Endothelial cell of umbilical vein (primary cell): ENCODE results near the gene CHIC2. TPM values are rescaled to one million over a fixed set of nuclear protein-coding genes. Genes with fewer than 3 reads are reported as not detected.

Experiments used
- BruUV-seq: library from RNA; stranded (reverse); fragments of 400-500 nt; replicated peaks from 2 replicates; lab custom pipeline; 2021; lab: Mats Ljungman, UMichigan
- CTCF ChIA-PET: fragments of 300-600, 350-600 bp; sonication (Branson Sonifier 250); formaldehyde crosslinking; loops from one replicate; lab custom pipeline; 2021; ENCODE audit warnings: antibody characterized with exemption, inconsistent platforms; lab: Charles Lee
- POLR2A ChIA-PET: fragments of 300-600, 350-600 bp; sonication (Branson Sonifier 250); formaldehyde crosslinking; loops from one replicate; lab custom pipeline; 2021; ENCODE audit warnings: antibody characterized with exemption, inconsistent platforms; lab: Charles Lee
- DNase-seq: peaks from one replicate; pipeline ENCODE4 v3.0.0-alpha.2; 2011; ENCODE audit warnings: low read depth, low spot score
- FAIRE-seq: peaks from 2 replicates; lab custom pipeline; 2011; peaks lifted over from hg19 to GRCh38; lab: Jason Lieb, UNC
- H2AFZ ChIP-seq: 2 replicates; pipeline ENCODE4 v1.6.0; 2012; ENCODE audit warnings: low read depth, low read length, control low read depth, inconsistent platforms
- H3K27ac ChIP-seq: 2 replicates; pipeline ENCODE4 v1.5.1; 2011; ENCODE audit warnings: low read depth, mild to moderate bottlenecking, control low read depth, low read length, moderate library complexity; ENCODE audit not compliant: insufficient read depth
- H3K27me3 ChIP-seq, 2 experiments: 2 replicates each; pipeline versions ENCODE4 v1.6.0 to v1.6.1; 2011; ENCODE audit warnings: low read length in 2 of 2, mixed read lengths in 1 of 2; ENCODE audit not compliant: control insufficient read depth in 2 of 2, insufficient read depth in 2 of 2
- H3K36me3 ChIP-seq, 2 experiments: 2 replicates in 1 of 2; 3 replicates in 1 of 2; pipeline ENCODE4 v1.5.1; 2011; ENCODE audit warnings: low read length in 2 of 2, mild to moderate bottlenecking in 1 of 2, moderate library complexity in 1 of 2; ENCODE audit not compliant: control insufficient read depth in 2 of 2, insufficient read depth in 2 of 2; ENCODE audit errors: extremely low read depth in 1 of 2
- H3K4me1 ChIP-seq: 3 replicates; pipeline ENCODE4 v1.5.1; 2011; ENCODE audit warnings: mild to moderate bottlenecking, low read length; ENCODE audit not compliant: control insufficient read depth, insufficient read depth; ENCODE audit errors: extremely low read depth
- H3K4me2 ChIP-seq: 2 replicates; pipeline ENCODE4 v1.6.1; 2011; ENCODE audit warnings: low read length, control low read depth, mixed read lengths; ENCODE audit not compliant: insufficient read depth
- H3K4me3 ChIP-seq, 3 experiments: fragments of 200-600 bp in 1 of 3; sonication (generic), shearing (Covaris generic) in 1 of 3; replicated peaks in 1 of 3; 2 replicates each; pipeline ENCODE4 v1.5.1; 2011 to 2016; ENCODE audit warnings: control low read depth in 3 of 3, low read length in 3 of 3, mild to moderate bottlenecking in 2 of 3, inconsistent platforms in 1 of 3, low read depth in 1 of 3, moderate library complexity in 1 of 3; ENCODE audit not compliant: insufficient read depth in 1 of 3
- H3K79me2 ChIP-seq: 2 replicates; pipeline ENCODE4 v1.6.0; 2012; ENCODE audit warnings: low read length, inconsistent platforms; ENCODE audit not compliant: control insufficient read depth, insufficient read depth
- H3K9ac ChIP-seq: replicated peaks from 2 replicates; pipeline ENCODE3; 2011; ENCODE audit warnings: low read length, control low read depth; ENCODE audit not compliant: insufficient read depth; ENCODE audit errors: extremely low read depth
- H3K9me1 ChIP-seq: replicated peaks from 3 replicates; pipeline ENCODE4 v1.6.0; 2011; ENCODE audit warnings: mild to moderate bottlenecking, low read length; ENCODE audit not compliant: control insufficient read depth, insufficient read depth; ENCODE audit errors: extremely low read depth
- H3K9me3 ChIP-seq: replicated peaks from 2 replicates; pipeline ENCODE4 v1.5.1; 2012; ENCODE audit warnings: low read length, inconsistent platforms; ENCODE audit not compliant: control insufficient read depth, insufficient read depth
- H4K20me1 ChIP-seq: replicated peaks from 2 replicates; pipeline ENCODE3; 2011; ENCODE audit warnings: mild to moderate bottlenecking, low read length; ENCODE audit not compliant: control insufficient read depth, insufficient read depth; ENCODE audit errors: extremely low read depth
- CTCF ChIP-seq, 2 donors: IDR thresholded peaks; 1 replicate in 1 of 2; 2 replicates in 1 of 2; pipeline ENCODE4 v1.5.1; 2011; ENCODE audit warnings: low read length in 2 of 2, mild to moderate bottlenecking in 2 of 2, moderate library complexity in 2 of 2, control low read depth in 1 of 2, inconsistent platforms in 1 of 2, low read depth in 1 of 2; ENCODE audit not compliant: insufficient read depth in 1 of 2; ENCODE audit errors: extremely low read depth in 1 of 2
- EZH2 ChIP-seq: IDR thresholded peaks from 2 replicates; pipeline ENCODE4 v1.6.1; 2012; ENCODE audit warnings: borderline replicate concordance, low read depth, mild to moderate bottlenecking, moderate library complexity, low read length, inconsistent platforms; ENCODE audit not compliant: severe bottlenecking
- FOS ChIP-seq: IDR thresholded peaks from 2 replicates; pipeline ENCODE4 v1.6.1; 2011; ENCODE audit warnings: mild to moderate bottlenecking, low read length, moderate library complexity, borderline replicate concordance; ENCODE audit not compliant: insufficient read depth
- GATA2 ChIP-seq: IDR thresholded peaks from 2 replicates; pipeline ENCODE4 v1.7.0; 2011; ENCODE audit warnings: low read depth, mild to moderate bottlenecking, moderate library complexity, mixed read lengths, low read length; ENCODE audit not compliant: insufficient read length, insufficient read depth
- JUN ChIP-seq: IDR thresholded peaks from 2 replicates; pipeline ENCODE4 v1.6.1; 2011; ENCODE audit warnings: borderline replicate concordance, low read depth; ENCODE audit not compliant: insufficient read length, insufficient read depth
- MAX ChIP-seq: IDR thresholded peaks from 2 replicates; pipeline ENCODE4 v1.6.1; 2011; ENCODE audit not compliant: insufficient read depth, insufficient read length
- MYC ChIP-seq: IDR thresholded peaks from one replicate; pipeline ENCODE4 v1.6.1; 2011; ENCODE audit warnings: mild to moderate bottlenecking, low read depth, low read length
- POLR2A ChIP-seq: IDR thresholded peaks from 2 replicates; pipeline ENCODE4 v1.6.1; 2012; ENCODE audit warnings: low read depth, mild to moderate bottlenecking, control low read depth, low read length
- POLR2AphosphoS5 ChIP-seq: IDR thresholded peaks from 2 replicates; pipeline ENCODE4 v1.6.1; 2012; ENCODE audit warnings: low read depth, mild to moderate bottlenecking, control low read depth, low read length, moderate library complexity; ENCODE audit not compliant: insufficient read depth
- dilution Hi-C: fragments of 300-500 bp; cut with MboI; formaldehyde crosslinking; loops from one replicate; pipeline ENCODE4 v1.15.0; 2019; ENCODE audit warnings: low sequenced_read_pairs; ENCODE audit not compliant: extremely low pct_ligation_motif_present
- intact Hi-C: fragments of 100-400 bp; cut with micrococcal nuclease; formaldehyde crosslinking; loops from one replicate; pipeline ENCODE4 v1.10.0; 2022
- polyA plus RNA-seq, 4 experiments: library from polyadenylated mRNA; depleted of rRNA in 3 of 4; stranded (reverse) in 3 of 4; unstranded in 1 of 4; fragments of >200 nt; gene quantifications; 2 replicates each; pipeline versions ENCODE4 v1.2.1 to v1.2.3, GENCODE V29; 2011 to 2012; ENCODE audit warnings: missing spikeins in 1 of 4
- total RNA-seq: library from RNA; stranded (reverse); gene quantifications from 2 replicates; pipeline ENCODE4 v1.2.3, GENCODE V29; 2021

Gene CHIC2
- total and polyA plus RNA-seq, 2 donors (not counting 3 experiments of a cell fraction or from before 2014, with no cell fraction given) = 27.4 to 43.3 TPM

- ChIA-PET CTCF (interaction anchor here (0.9 to 3.8 kb wide), 8 partner anchors 10 to 162 kb away, joined by 3 to 18 read pairs (median 4); no protein-coding TSS in a partner anchor), POLR2A (no interaction called here)
- BruUV-seq = no TSS peak
- peaks cover 0 to 3% of the 10 kb centered on the region in 2 experiments for H3K36me3 ChIP-seq
- peaks cover 99% of the 10 kb centered on the region for H3K79me2 ChIP-seq
- no peak overlapping the region for H3K4me3 ChIP-seq
- H3K27ac ChIP-seq = no peak overlapping the region
- intact Hi-C loops = no loop called here
- peaks cover 3% of the 10 kb centered on the region for H3K9me1 ChIP-seq
- FAIRE-seq = no peak
- dilution Hi-C loops = no loop called here
- no peak overlapping the region for H2AFZ ChIP-seq
- no peak overlapping the region for H3K4me2 ChIP-seq
- H3K4me1 ChIP-seq = peaks cover 41% of the 10 kb centered on the region
- peaks cover 44% of the 10 kb centered on the region for H4K20me1 ChIP-seq
- H3K27me3 ChIP-seq = no peaks in the 10 kb centered on the region
- no peak for DNase-seq
- no peak for TF ChIP-seq POLR2A
- no peak for TF ChIP-seq GATA2
- TF ChIP-seq JUN = no peak
- TF ChIP-seq FOS = no peak
- no peak for TF ChIP-seq CTCF (IDR thresholded peaks at IDR 0.05; ENCODE audit: extremely low read depth in 1 of 2, insufficient read depth in 1 of 2, low read depth in 1 of 2, low read length in 2 of 2)
- no peaks in the 10 kb centered on the region for H3K9me3 ChIP-seq
- no peak overlapping the region for H3K9ac ChIP-seq
These were observed 8.0 kb downstream of the CHIC2 start for GRCh38 chr4:54056360-54056759.

- CTCF ChIA-PET = interaction anchor here (1.0 to 3.8 kb wide), 2 partner anchors 125 to 147 kb away, joined by 3 to 18 read pairs; no protein-coding TSS in a partner anchor
- Histone ChIP-seq H3K36me3 (peaks cover 0 to 3% of the 10 kb centered on the region in 2 experiments), H3K27ac (no peak overlapping the region), H3K27me3 (no peaks in the 10 kb centered on the region), H2AFZ (no peak overlapping the region), H3K4me2 (no peak overlapping the region), H3K9ac (no peak overlapping the region), H3K9me1 (peaks cover 6% of the 10 kb centered on the region), H3K79me2 (peaks cover 99% of the 10 kb centered on the region), H3K4me3 (no peak overlapping the region), H3K4me1 (peaks cover 41% of the 10 kb centered on the region), H3K9me3 (no peaks in the 10 kb centered on the region), H4K20me1 (peaks cover 47% of the 10 kb centered on the region)
- no peak for DNase-seq
- dilution Hi-C loops = no loop called here
- TF ChIP-seq MYC = no peak
- TF ChIP-seq FOS = no peak
- no peak for TF ChIP-seq POLR2A
- TF ChIP-seq GATA2 = no peak
- no peak for TF ChIP-seq EZH2
- TF ChIP-seq POLR2AphosphoS5 = no peak
- no peak for TF ChIP-seq CTCF (IDR thresholded peaks at IDR 0.05; ENCODE audit: extremely low read depth in 1 of 2, insufficient read depth in 1 of 2, low read depth in 1 of 2, low read length in 2 of 2)
- no peak for TF ChIP-seq MAX
- TF ChIP-seq JUN = no peak
- POLR2A ChIA-PET = no interaction called here
- no TSS peak for BruUV-seq
- FAIRE-seq = no peak
- intact Hi-C loops = no loop called here
These were observed 8.9 kb downstream of the CHIC2 start for GRCh38 chr4:54055494-54055893.
